Mesothelial cell of epicardium (in vitro differentiated cells): ENCODE results near the gene PARN. TPM values are rescaled to one million over a fixed set of nuclear protein-coding genes. Genes with fewer than 3 reads are reported as not detected.
"Not testable (repeated sequence)": the region's sequence is repeated elsewhere in the genome, so short reads cannot be mapped to it uniquely, and the experiment has no call there.

Source experiments
- DNase-seq, 2 experiments: peaks; one replicate each; pipeline ENCODE4 v3.0.0; 2021; ENCODE audit warnings: low spot score in 2 of 2; ENCODE audit not compliant: unreplicated experiment in 2 of 2
- H3K27ac Mint-ChIP-seq: 2 replicates; pipeline ENCODE4 v1.8.0; 2021; ENCODE audit warnings: mixed read lengths
- H3K27me3 Mint-ChIP-seq: 2 replicates; pipeline ENCODE4 v1.8.0; 2021; ENCODE audit warnings: low read depth, mixed read lengths
- H3K36me3 Mint-ChIP-seq: 2 replicates; pipeline ENCODE4 v1.8.0; 2021; ENCODE audit warnings: mixed read lengths
- H3K4me1 Mint-ChIP-seq: 2 replicates; pipeline ENCODE4 v1.8.0; 2021; ENCODE audit warnings: mixed read lengths
- H3K4me3 Mint-ChIP-seq: 2 replicates; pipeline ENCODE4 v1.8.0; 2021; ENCODE audit warnings: mild to moderate bottlenecking, moderate library complexity, mixed read lengths
- H3K9me3 Mint-ChIP-seq: 2 replicates; pipeline ENCODE4 v1.8.0; 2021; ENCODE audit warnings: mixed read lengths
- CTCF ChIP-seq: fragments of 200-600 bp; sonication (generic); IDR thresholded peaks from one replicate; pipeline ENCODE4 v1.5.0; 2021; ENCODE audit warnings: antibody characterized with exemption; ENCODE audit not compliant: unreplicated experiment
- total RNA-seq: library from RNA; stranded (reverse); gene quantifications from 3 replicates; pipeline ENCODE4 v1.2.1, GENCODE V29; 2021

PARN gene
- total RNA-seq, 1 donor from 2014 or later, result 35.6 TPM

- H3K4me3 Mint-ChIP-seq, result no peak overlapping the region
- H3K36me3 Mint-ChIP-seq, result no peaks in the 10 kb centered on the region
- TF ChIP-seq CTCF, result no peak
- H3K9me3 Mint-ChIP-seq, result no peaks in the 10 kb centered on the region
- no peak for DNase-seq
- H3K4me1 Mint-ChIP-seq, result peaks cover 8% of the 10 kb centered on the region
- H3K27me3 Mint-ChIP-seq, result no peaks in the 10 kb centered on the region
- no peak overlapping the region for H3K27ac Mint-ChIP-seq
Observed at GRCh38 chr16:14400285-14400977, 229.6 kb downstream of the PARN start.

GRCh38 chr16:14399378-14400284, 230.4 kb downstream of the PARN start:
- Mint-ChIP-seq H3K9me3 (no peaks in the 10 kb centered on the region), H3K4me3 (no peak overlapping the region), H3K27ac (peak overlapping the region; percentile 64), H3K36me3 (no peaks in the 10 kb centered on the region), H3K4me1 (peaks cover 8% of the 10 kb centered on the region), H3K27me3 (no peaks in the 10 kb centered on the region)
- DNase-seq, result no peak
- no peak for TF ChIP-seq CTCF

- no peak for DNase-seq
- Mint-ChIP-seq H3K9me3 (no peaks in the 10 kb centered on the region), H3K4me3 (no peak overlapping the region), H3K27ac (no peak overlapping the region), H3K27me3 (no peaks in the 10 kb centered on the region), H3K36me3 (no peaks in the 10 kb centered on the region), H3K4me1 (peaks cover 8% of the 10 kb centered on the region)
- TF ChIP-seq CTCF, result no peak
Observed at GRCh38 chr16:14398014-14398717, 231.9 kb downstream of the PARN start.

- H3K4me3 Mint-ChIP-seq, DNase-seq, H3K27ac Mint-ChIP-seq, H3K4me1 Mint-ChIP-seq, H3K36me3 Mint-ChIP-seq, H3K9me3 Mint-ChIP-seq, H3K27me3 Mint-ChIP-seq: not testable (repeated sequence)
Observed at GRCh38 chr16:14395710-14396304, 234.3 kb downstream of the PARN start.

- H3K36me3 Mint-ChIP-seq, result no peaks in the 10 kb centered on the region
- H3K4me1 Mint-ChIP-seq, result peaks cover 6% of the 10 kb centered on the region
- no peaks in the 10 kb centered on the region for H3K9me3 Mint-ChIP-seq
- H3K27me3 Mint-ChIP-seq, result no peaks in the 10 kb centered on the region
- H3K4me3 Mint-ChIP-seq, result no peak overlapping the region
- TF ChIP-seq CTCF, result no peak
- no peak for DNase-seq
- no peak overlapping the region for H3K27ac Mint-ChIP-seq
Observed at GRCh38 chr16:14394834-14395233, 235.2 kb downstream of the PARN start.
